ENCODE measurements around the gene RHOD. TPM values are rescaled to one million over a fixed set of nuclear protein-coding genes. Genes with fewer than 3 reads are reported as not detected.

Gene RHOD
- total RNA-seq, 1 donor from 2014 or later: 49.5 TPM

DNA sequence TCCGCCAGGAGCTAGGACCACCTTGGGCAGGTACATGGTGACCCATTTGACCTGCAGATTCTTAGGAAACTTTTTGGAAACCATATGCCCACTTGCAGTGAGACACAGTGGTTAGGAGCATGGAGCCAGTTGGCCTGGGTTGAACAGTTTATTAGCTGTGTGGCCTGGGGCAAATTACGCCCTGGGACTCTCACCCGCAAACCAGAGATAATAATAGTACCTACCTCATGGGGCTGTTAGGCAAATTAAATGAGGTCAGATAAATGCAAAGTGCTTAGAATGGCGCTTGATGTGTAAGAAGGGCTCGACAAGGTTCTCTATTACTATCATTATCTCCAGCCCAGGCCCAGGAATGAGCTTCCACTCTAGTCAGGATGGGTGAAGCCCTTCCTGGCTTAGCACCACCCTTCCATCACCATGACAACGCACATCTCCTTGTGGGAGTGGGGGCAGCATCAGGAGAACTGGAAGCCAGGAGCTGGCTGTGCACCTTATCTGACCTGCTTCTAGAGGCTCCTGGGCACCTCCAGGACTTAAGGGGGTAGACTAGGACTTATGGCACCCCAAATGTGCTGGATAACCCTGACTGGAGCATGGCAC lies 28.6 kb upstream of the RHOD start:
- H3K4me1 ChIP-seq: peaks cover 9% of the 10 kb centered on the region
- peaks cover 50% of the 10 kb centered on the region for H3K27me3 ChIP-seq (ENCODE audit: low read depth)
- H3K9me3 ChIP-seq (replicated peaks): no peaks in the 10 kb centered on the region
- intact Hi-C loops (cut with micrococcal nuclease): no loop called here
- H3K36me3 ChIP-seq: no peaks in the 10 kb centered on the region
- TF ChIP-seq, protein P1, sequence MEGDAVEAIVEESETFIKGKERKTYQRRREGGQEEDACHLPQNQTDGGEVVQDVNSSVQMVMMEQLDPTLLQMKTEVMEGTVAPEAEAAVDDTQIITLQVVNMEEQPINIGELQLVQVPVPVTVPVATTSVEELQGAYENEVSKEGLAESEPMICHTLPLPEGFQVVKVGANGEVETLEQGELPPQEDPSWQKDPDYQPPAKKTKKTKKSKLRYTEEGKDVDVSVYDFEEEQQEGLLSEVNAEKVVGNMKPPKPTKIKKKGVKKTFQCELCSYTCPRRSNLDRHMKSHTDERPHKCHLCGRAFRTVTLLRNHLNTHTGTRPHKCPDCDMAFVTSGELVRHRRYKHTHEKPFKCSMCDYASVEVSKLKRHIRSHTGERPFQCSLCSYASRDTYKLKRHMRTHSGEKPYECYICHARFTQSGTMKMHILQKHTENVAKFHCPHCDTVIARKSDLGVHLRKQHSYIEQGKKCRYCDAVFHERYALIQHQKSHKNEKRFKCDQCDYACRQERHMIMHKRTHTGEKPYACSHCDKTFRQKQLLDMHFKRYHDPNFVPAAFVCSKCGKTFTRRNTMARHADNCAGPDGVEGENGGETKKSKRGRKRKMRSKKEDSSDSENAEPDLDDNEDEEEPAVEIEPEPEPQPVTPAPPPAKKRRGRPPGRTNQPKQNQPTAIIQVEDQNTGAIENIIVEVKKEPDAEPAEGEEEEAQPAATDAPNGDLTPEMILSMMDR (IDR thresholded peaks at IDR 0.05; ENCODE audit: borderline replicate concordance): no peak
- no peak for DNase-seq
- H3K4me3 ChIP-seq: no peak overlapping the region
- no peak overlapping the region for H3K27ac ChIP-seq (replicated peaks)

GRCh38 chr11:67029146-67029545 lies 27.5 kb upstream of the RHOD start:
- Histone ChIP-seq H3K4me3 (no peak overlapping the region), H3K4me1 (no peaks in the 10 kb centered on the region), H3K27me3 (ENCODE audit: low read depth) (peaks cover 49% of the 10 kb centered on the region), H3K27ac (replicated peaks) (no peak overlapping the region), H3K36me3 (no peaks in the 10 kb centered on the region), H3K9me3 (replicated peaks) (no peaks in the 10 kb centered on the region)
- intact Hi-C loops (cut with micrococcal nuclease): no loop called here
- TF ChIP-seq, protein P1 (IDR thresholded peaks at IDR 0.05; ENCODE audit: borderline replicate concordance): no peak
- no peak for DNase-seq

DNA sequence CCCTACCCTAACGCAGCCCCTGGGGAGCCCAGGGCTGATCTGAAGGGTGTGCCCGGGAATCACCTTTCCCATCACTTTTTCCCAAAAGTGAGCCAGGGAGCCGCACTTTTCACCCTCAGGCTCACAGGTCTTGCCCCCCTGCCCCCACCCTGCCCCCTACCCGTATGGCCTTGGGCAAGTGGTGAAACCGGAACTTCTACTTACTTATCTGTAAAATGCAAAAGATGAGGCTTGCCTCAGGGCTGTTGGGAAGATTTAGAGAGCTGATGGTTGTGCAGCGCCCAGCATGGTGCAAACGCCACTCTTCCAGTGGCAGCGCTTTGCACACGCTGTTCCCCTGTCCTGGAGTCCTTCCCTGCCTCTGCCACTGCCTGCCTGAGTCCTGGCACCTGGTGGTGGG lies 25.7 kb upstream of the RHOD start:
- Histone ChIP-seq H3K4me1 (no peaks in the 10 kb centered on the region), H3K27ac (replicated peaks) (no peak overlapping the region), H3K4me3 (no peak overlapping the region), H3K9me3 (replicated peaks) (no peaks in the 10 kb centered on the region), H3K27me3 (ENCODE audit: low read depth) (peaks cover 30% of the 10 kb centered on the region), H3K36me3 (no peaks in the 10 kb centered on the region)
- intact Hi-C loops (cut with micrococcal nuclease): no loop called here
- DNase-seq: no peak
- TF ChIP-seq, protein P1 (IDR thresholded peaks at IDR 0.05; ENCODE audit: borderline replicate concordance): no peak

GRCh38 chr11:67031791-67032561 lies 24.7 kb upstream of the RHOD start:
- no peak overlapping the region for H3K27ac ChIP-seq (replicated peaks)
- H3K4me1 ChIP-seq: no peaks in the 10 kb centered on the region
- DNase-seq: no peak
- no peak overlapping the region for H3K4me3 ChIP-seq
- no peaks in the 10 kb centered on the region for H3K9me3 ChIP-seq (replicated peaks)
- TF ChIP-seq, protein P1 (IDR thresholded peaks at IDR 0.05; ENCODE audit: borderline replicate concordance): no peak
- no peaks in the 10 kb centered on the region for H3K36me3 ChIP-seq
- intact Hi-C loops (cut with micrococcal nuclease): no loop called here
- peaks cover 26% of the 10 kb centered on the region for H3K27me3 ChIP-seq (ENCODE audit: low read depth)

DNA sequence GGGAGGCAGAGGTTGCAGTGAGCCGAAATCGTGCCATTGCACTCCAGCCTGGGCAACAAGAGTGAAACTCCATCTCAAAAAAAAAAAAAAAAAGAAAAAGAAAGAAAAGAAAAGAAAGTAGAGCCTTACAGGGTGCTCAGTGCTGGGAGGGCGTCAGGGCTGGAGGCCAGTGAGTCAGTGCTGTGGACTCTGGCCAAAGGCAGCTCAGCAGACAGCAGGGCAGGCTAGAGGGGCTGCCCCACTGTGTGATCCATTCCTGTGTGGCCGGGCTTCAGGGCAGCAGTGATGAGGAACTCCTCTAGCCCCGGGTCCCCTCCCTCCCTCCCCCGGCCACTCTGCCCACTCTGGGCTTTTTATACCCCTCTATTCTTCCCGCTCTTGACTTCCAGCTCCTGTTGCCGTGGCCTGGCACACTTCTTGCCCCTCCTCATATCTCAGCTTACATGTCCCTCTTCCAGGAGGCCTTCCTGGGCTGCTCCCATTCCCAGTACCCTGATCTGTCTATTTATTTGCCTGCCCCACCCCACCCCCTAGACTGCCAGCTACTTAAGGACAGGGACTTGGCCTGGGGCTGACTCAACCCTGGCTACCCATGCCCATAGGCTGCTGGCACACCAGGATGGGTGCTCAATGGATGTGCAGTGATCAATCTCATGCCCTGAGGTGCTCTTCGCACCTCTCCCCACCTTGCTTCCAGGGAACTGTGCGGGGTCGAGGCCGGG lies 23.7 kb upstream of the RHOD start:
- no peak overlapping the region for H3K27ac ChIP-seq (replicated peaks)
- H3K4me1 ChIP-seq: no peaks in the 10 kb centered on the region
- DNase-seq: no peak
- TF ChIP-seq, protein P1 (IDR thresholded peaks at IDR 0.05; ENCODE audit: borderline replicate concordance): no peak
- no peak overlapping the region for H3K4me3 ChIP-seq
- intact Hi-C loops (cut with micrococcal nuclease): no loop called here
- no peaks in the 10 kb centered on the region for H3K36me3 ChIP-seq
- H3K27me3 ChIP-seq (ENCODE audit: low read depth): peaks cover 26% of the 10 kb centered on the region
- H3K9me3 ChIP-seq (replicated peaks): no peaks in the 10 kb centered on the region

Measured in left ventricle myocardium inferior (tissue), 1 donor.